GM12892 (cell line): ENCODE measurements around the gene CFAP251.

Experiments used
- POLR2A ChIP-seq: IDR thresholded peaks from 2 replicates; pipeline ENCODE4 v1.6.1; 2011; ENCODE audit warnings: low read depth, low read length, control low read depth
- TAF1 ChIP-seq: IDR thresholded peaks from 2 replicates; pipeline ENCODE4 v1.6.1; 2011; ENCODE audit warnings: low read depth, mild to moderate bottlenecking, control low read depth, low read length, borderline replicate concordance

DNA sequence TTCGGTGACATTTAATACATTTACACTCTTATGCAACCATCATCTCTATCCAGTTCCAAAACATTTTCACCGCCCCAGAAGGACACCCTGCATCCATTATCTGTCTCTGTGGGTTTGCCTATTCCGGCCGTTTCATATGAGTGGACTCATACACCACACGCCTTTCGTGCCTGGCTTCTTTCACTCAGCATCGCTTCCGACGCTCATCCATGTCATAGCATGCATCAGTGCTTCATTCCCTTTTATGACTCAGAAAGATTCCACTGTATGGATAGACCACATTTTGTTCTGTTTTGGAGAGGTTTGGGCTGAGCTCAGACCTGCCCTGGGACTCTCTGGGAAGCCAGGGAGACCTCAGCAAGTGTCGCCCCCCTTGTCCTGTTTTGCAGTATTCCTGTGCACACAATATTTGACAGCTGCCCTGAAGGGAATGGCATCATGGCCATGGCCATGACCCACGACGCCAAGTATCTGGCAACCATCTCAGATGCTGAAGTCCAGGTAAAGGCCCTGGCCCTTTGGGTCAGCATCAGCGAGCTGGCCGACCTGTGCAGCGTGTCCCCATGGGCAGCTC lies 23.8 kb downstream of the CFAP251 start:
- TF ChIP-seq TAF1: no peak
- TF ChIP-seq POLR2A: no peak
